GOT3 (cell line): ENCODE results near the gene MTRF1.
"Not testable (repeated sequence)": the region's sequence is repeated elsewhere in the genome, so short reads cannot be mapped to it uniquely, and the experiment has no call there.

ENCODE experiments used
- DNase-seq: peaks from one replicate; lab custom pipeline; 2025; ENCODE audit warnings: mixed read lengths; lab: John Stamatoyannopoulos, UW

MTRF1 gene

DNA sequence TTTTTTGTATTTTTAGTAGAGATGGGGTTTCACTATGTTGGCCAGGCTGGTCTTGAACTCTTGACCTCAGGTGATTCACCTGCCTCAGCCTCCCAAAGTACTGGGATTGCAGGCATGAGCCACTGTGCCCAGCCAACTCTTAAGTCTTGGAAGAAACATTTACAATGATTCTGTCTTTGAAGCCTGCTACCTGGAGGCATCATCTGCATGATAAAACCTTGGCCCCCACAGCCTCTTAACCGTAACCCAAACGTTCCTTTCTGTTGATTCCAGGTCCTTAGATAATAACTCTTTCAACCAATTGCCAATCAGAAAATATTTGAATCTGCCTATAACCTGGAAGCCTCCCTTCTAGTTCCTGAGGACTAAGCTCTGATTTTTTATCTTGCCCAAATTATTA, 15.8 kb upstream of the MTRF1 start:
- DNase-seq: not testable (repeated sequence)

DNA sequence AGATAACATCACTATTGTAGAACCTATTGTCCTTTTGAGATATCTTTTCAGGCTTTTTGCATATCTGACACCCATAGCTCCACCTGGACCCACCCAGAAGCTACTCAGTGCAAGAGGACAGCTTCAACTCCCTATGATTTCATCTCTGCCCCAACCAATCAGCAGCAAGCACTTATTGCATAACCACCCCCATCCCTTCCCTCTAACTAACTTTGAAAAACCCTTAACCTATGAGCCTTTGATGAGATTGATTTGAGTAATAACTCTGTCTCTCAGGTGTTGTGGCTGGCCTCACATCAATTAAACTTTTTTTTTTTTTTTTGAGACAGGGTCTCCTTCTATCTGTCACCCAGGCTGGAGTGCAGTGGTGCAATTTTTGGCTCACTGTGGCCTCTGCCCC, 13.4 kb upstream of the MTRF1 start:
- no peak for DNase-seq

- no peak for DNase-seq
These were observed 11.5 kb upstream of the MTRF1 start for GRCh38 chr13:41274881-41275280.

GRCh38 chr13:41273831-41274441, 10.6 kb upstream of the MTRF1 start:
- no peak for DNase-seq

DNA sequence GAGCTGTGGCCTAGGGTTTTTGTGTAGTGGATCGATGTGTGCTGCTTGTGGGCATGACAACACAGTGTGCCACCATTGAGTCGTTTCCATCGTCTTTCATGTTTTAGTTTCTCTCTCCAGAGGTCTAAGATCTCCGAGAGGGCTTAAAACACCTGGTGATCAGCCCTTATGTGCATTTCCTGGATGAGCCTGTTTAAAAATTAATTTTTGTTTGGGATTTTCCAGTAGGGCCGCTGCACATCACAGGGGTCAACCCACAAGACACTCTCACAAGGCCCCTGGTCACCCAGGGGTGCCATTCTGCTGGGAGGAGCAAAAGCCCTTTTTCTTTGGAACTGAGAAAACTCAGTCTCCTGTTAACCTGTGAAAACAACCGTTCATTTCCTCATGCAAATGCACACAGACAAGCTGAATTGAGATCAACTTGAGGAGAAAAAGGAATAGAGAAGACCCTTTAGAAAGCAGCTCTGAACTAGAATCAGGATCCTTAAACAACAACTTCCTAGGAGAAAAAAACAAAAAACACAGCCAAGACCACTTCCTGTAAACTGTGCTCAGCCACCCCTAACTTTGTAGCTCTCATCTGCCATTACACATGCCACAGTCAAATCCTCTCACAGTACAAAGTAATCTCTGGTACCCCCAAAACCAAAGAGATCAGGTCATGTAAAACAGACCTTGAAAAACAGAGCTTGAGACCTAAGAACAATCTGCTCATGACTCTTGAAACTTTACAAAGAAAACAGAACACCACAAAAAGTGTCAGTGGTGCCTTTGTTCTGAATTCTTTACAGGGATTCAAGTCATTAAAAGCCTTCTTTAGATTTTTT, 8.3 kb upstream of the MTRF1 start:
- no peak for DNase-seq

DNA sequence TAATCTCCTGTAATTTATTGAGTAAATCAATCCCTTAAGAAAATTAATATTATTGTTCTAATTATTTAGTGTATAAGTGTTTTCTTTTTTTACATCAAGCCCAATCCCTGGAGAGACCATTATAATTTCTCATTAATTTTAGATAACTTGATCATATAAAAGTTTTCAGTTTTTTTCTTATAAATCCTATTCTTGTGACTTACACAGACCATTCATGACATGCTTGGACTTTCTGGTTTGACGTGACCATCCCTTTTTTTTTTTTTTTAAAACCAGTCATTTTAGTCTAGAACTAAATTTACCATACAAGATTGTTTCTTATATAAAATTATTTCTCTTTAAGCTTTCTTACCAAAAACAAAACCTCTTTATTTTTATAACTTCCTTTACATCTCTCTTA, 5.4 kb upstream of the MTRF1 start:
- DNase-seq: no peak

- no peak for DNase-seq
These were observed 3.7 kb upstream of the MTRF1 start for GRCh38 chr13:41267106-41267505.

DNA sequence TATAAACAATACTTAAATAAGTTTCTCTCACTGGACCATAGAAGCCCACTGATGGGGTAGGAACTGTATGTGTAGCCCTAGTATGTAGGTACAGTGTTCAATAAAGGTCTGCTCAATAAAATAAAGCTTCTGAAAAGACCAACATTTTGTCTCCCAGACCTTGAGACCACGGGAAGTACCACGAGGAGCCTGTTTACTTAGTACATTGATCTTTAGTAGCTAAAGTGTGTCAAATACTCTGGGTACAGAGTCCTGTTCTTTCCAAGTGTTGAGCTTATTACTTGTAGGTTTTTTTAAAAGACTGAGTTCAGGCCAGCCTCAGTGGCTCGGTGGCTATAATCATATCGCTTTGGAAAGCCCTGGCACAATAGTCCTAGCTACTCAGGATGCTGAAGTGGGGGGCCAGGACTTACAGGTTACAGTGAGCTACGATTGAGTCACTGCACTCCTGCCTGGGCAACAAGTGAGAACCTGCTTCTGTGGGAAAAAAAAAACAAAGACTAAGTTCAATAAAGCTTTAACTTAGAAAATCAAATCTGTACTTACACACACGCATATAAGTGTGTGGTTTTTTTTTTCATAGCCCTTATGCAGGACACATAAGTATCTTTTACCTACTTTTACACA, 3.4 kb downstream of the MTRF1 start:
- no peak for DNase-seq

GRCh38 chr13:41257535-41257934, 5.8 kb downstream of the MTRF1 start:
- DNase-seq: no peak

DNA sequence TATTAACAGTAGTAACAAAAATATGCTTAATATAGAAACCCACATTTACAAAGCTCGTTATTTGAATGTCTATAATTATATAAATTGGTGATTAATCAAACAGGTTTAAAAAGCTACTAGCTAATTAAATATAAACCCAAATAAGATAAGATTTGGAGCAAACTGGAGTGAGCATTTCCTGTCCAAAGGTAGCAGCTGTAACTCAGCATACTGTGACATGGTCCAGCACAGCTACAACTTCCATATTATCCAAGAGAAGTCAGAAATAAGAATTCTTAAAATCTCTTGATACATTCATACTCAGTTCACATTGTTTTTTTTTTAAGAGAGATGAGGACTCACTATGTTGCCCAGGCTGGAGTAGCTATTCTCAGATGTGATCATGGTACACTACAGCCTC, 8.5 kb downstream of the MTRF1 start:
- DNase-seq: no peak

- no peak for DNase-seq
These were observed 12.4 kb downstream of the MTRF1 start for GRCh38 chr13:41250993-41251392.

GRCh38 chr13:41246969-41247680, 16.3 kb downstream of the MTRF1 start:
- no peak for DNase-seq

- DNase-seq: no peak
These were observed 18.8 kb downstream of the MTRF1 start for GRCh38 chr13:41244556-41244955.

- no peak for DNase-seq
These were observed 21.8 kb downstream of the MTRF1 start for GRCh38 chr13:41241626-41242025.

DNA sequence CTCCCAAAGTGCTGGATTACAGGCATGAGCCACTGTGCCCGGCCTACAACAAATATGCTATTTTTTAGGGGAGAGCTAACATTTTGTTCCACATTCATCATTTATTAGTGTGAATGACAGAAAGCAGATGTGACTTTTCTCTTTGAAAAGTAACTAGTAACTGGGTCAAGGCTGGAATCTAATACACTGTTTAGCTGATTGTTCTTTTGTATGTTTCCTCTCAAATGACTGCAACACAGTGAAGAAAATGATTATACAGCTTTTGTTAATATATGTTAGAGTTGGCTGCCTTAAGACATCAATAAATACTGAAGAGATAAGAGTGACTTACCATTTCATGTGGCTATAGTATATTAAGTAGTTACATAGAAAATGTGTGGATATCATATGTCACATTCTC, 27.0 kb downstream of the MTRF1 start:
- no peak for DNase-seq

- no peak for DNase-seq
These were observed 30.5 kb downstream of the MTRF1 start for GRCh38 chr13:41232578-41233480.

DNA sequence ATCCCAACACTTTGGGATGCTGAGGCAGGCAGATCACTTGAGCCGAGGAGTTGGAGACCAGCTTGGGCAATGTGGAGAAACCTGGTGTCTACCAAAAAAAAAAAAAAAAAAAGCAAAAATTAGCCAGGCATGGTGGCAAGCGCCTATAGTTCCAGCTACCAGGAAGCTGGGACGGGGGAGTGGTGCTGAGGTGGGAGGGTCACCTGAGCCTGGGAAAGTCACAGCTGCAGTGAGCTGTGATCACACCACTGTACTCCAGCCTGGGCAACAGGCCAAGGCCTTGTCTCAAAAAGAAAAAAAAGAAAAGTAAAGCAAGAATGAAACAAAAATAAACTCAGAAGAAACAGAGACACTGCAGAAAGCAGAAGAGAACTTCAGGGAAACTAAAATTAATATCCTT, 31.6 kb downstream of the MTRF1 start:
- no peak for DNase-seq

- DNase-seq: no peak
These were observed 32.2 kb downstream of the MTRF1 start for GRCh38 chr13:41231025-41231677.

DNA sequence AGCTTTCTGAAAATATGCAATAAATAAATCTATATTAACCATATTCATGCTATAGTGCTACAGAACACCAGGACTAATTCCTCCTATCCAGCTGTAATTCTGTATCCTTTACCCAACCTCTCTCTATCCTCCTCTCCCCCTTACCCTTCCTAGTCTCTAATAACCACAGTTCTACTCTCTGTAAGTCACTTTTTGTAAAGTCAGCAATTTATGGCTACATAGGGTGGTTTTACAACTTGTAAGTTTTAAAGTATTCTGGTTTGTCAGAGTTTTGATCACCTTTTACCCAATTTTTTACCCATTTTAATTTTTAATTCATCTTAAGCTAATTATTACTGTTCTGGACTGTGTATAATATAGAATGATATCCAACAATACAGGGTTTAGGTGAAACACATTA, 34.0 kb downstream of the MTRF1 start:
- no peak for DNase-seq

GRCh38 chr13:41224113-41225110, 39.0 kb downstream of the MTRF1 start:
- no peak for DNase-seq
